Heart right ventricle (tissue), 16 donors: ENCODE measurements around the gene ATRNL1. TPM values are rescaled to one million over a fixed set of nuclear protein-coding genes. Genes with fewer than 3 reads are reported as not detected.
"Not testable (repeated sequence)": the region's sequence is repeated elsewhere in the genome, so short reads cannot be mapped to it uniquely, and the experiment has no call there.

ENCODE experiments used
- ATAC-seq, 8 donors: fragments of 200-7000 bp; cut with Tn5 transposase; one replicate each; pipeline ENCODE4 v1.9.1; 2020; ENCODE audit warnings: mild to moderate bottlenecking in 8 of 8, moderate library complexity in 8 of 8, moderate number of reproducible peaks in 1 of 8
- DNase-seq, 2 donors: peaks; one replicate each; pipeline ENCODE4 v3.0.0-alpha.2; 2020
- H3K27ac ChIP-seq, 10 donors: fragments of 200-600 bp; sonication (generic) in 2 of 10; one replicate each; pipeline versions ENCODE4 v1.5.0 to v1.8.0; 2020 to 2022; ENCODE audit warnings: mild to moderate bottlenecking in 3 of 10
- H3K27me3 ChIP-seq, 7 donors: fragments of 200-600 bp; one replicate each; pipeline ENCODE4 v1.8.0; 2021 to 2022; ENCODE audit warnings: mild to moderate bottlenecking in 2 of 7
- H3K36me3 ChIP-seq, 9 donors: fragments of 200-600 bp; sonication (generic) in 1 of 9; one replicate each; pipeline versions ENCODE4 v1.5.0 to v1.8.0; 2020 to 2022; ENCODE audit warnings: mild to moderate bottlenecking in 2 of 9
- H3K4me1 ChIP-seq, 9 donors: fragments of 200-600 bp; sonication (generic) in 1 of 9; one replicate each; pipeline versions ENCODE4 v1.5.0 to v1.8.0; 2020 to 2022; ENCODE audit warnings: mild to moderate bottlenecking in 4 of 9
- H3K4me3 ChIP-seq, 10 donors: fragments of 200-600 bp; sonication (generic) in 2 of 10; one replicate each; pipeline versions ENCODE4 v1.5.0 to v1.8.0; 2020 to 2022; ENCODE audit warnings: mild to moderate bottlenecking in 7 of 10, moderate library complexity in 2 of 10
- H3K9me3 ChIP-seq, 11 donors: fragments of 200-600 bp in 10 of 11; sonication (generic) in 2 of 11; one replicate each; pipeline versions ENCODE4 v1.5.0 to v1.8.0; 2013 to 2022; ENCODE audit warnings: mild to moderate bottlenecking in 2 of 11, control low read depth in 1 of 11, moderate library complexity in 1 of 11
- WGBS, 2 donors: extraction: QIAGEN DNeasy Blood & Tissue Kit; methylation state at CpG; one replicate each; pipeline ENCODE4 v1.1.7; 2013; ENCODE audit warnings: inconsistent platforms in 1 of 2; 5-methylcytosine and 5-hydroxymethylcytosine counted together
- intact Hi-C, 10 donors: fragments of 100-400 bp; cut with DNase I; formaldehyde crosslinking; loops; one replicate each; pipeline versions ENCODE4 v1.11.1 to v1.14.2; 2022
- polyA plus RNA-seq, 2 donors: library from polyadenylated mRNA; stranded (reverse); fragments of 200-250 nt; gene quantifications; one replicate each; pipeline ENCODE4 v1.2.3, GENCODE V29; 2013
- total RNA-seq, 10 donors: library from RNA; stranded (reverse); fragmentation: NEBNext Ultra II Directional in 3 of 10; extraction: Animal tissue kit (Norgen Biotek cat#: 25700) in 3 of 10; gene quantifications; one replicate each; pipeline versions ENCODE4 v1.2.1 to v1.2.4, GENCODE V29; 2021 to 2023
- TF ChIP-seq, protein P1 (sequence below), 9 donors: fragments of 200-600 bp; sonication (generic) in 2 of 9; IDR thresholded peaks; one replicate each; pipeline versions ENCODE4 v1.5.0 to v1.8.0; 2021 to 2022; ENCODE audit warnings: antibody characterized with exemption in 9 of 9, mild to moderate bottlenecking in 5 of 9, moderate library complexity in 1 of 9
- donor health status: Arrhythmogenic right ventricular cardiomyopathy.
- donor health status: ischemic (EF 13 %, LVEDD 7.1; RV severe dilation, severe dysfunction).
- donor health status: healthy with polysubstance abuse.
- donor health status: DM: no; HTN: yes; CAD: no.
- donor health status: DM: no; HTN: no; CAD: no.
- donor health status: ischemic (EF 25% LVEDD 6.9; RV normal size, moderate dysfunction).
- donor health status: ischemic (EF 25% LVEDD 5.7; RV mildly dilated, moderate dysfunction).
- donor health status: healthy.
- donor health status: DM: yes; HTN: yes; CAD: no.
- donor health status: Ischemic cardiomyopathy.
- donor health status: ischemic (EF 35%, LVEDD 5.7; RV mildly dilated, moderate dysfunction).
- donor health status: nonischemic (EF 11% LVEDD 7.7; RV severe dilation, severe dysfunction).
- donor health status: DM: yes; HTN: yes; CAD: no.
- donor health status: PGD.
- donor health status: ischemic (EF 29% LVEDD 5.4; RV normal size, mild dysfunction).
- donor health status: nonischemic (EF 23%, LVEDD 6.1; RV moderate dilation, normal function).

Gene ATRNL1
- total and polyA plus RNA-seq, 12 donors = 0.06 to 22.4 (median 8.1) TPM; not detected in 1

- Histone ChIP-seq H3K36me3 (no peaks in the 10 kb centered on the region), H3K27me3 (no peaks in the 10 kb centered on the region), H3K9me3 (peaks cover 0 to 14% (median 0%) of the 10 kb centered on the region in 11 donors), H3K4me3 (no peak overlapping the region), H3K27ac (no peak overlapping the region), H3K4me1 (no peaks in the 10 kb centered on the region)
- 36 to 40% methylated on average over 2 of the region's 2 CpGs for WGBS, 2 donors
- DNase-seq (no peak), ATAC-seq (no peak)
- TF ChIP-seq, protein P1, sequence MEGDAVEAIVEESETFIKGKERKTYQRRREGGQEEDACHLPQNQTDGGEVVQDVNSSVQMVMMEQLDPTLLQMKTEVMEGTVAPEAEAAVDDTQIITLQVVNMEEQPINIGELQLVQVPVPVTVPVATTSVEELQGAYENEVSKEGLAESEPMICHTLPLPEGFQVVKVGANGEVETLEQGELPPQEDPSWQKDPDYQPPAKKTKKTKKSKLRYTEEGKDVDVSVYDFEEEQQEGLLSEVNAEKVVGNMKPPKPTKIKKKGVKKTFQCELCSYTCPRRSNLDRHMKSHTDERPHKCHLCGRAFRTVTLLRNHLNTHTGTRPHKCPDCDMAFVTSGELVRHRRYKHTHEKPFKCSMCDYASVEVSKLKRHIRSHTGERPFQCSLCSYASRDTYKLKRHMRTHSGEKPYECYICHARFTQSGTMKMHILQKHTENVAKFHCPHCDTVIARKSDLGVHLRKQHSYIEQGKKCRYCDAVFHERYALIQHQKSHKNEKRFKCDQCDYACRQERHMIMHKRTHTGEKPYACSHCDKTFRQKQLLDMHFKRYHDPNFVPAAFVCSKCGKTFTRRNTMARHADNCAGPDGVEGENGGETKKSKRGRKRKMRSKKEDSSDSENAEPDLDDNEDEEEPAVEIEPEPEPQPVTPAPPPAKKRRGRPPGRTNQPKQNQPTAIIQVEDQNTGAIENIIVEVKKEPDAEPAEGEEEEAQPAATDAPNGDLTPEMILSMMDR (IDR thresholded peaks at IDR 0.05) = no peak
- intact Hi-C loops = no loop called here
Measured at GRCh38 chr10:115814542-115814941, 721.4 kb downstream of the ATRNL1 start.

GRCh38 chr10:115818012-115818411, 724.8 kb downstream of the ATRNL1 start:
- no peak for DNase-seq
- 44 to 59% methylated on average over 2 of the region's 2 CpGs for WGBS, 2 donors
- no peak for ATAC-seq
- Histone ChIP-seq H3K9me3 (peaks cover 0 to 22% (median 0%) of the 10 kb centered on the region in 11 donors), H3K4me1 (no peaks in the 10 kb centered on the region), H3K4me3 (no peak overlapping the region), H3K27ac (no peak overlapping the region), H3K27me3 (no peaks in the 10 kb centered on the region), H3K36me3 (no peaks in the 10 kb centered on the region)
- intact Hi-C loops = no loop called here
- TF ChIP-seq, protein P1 (IDR thresholded peaks at IDR 0.05) = no peak

DNA sequence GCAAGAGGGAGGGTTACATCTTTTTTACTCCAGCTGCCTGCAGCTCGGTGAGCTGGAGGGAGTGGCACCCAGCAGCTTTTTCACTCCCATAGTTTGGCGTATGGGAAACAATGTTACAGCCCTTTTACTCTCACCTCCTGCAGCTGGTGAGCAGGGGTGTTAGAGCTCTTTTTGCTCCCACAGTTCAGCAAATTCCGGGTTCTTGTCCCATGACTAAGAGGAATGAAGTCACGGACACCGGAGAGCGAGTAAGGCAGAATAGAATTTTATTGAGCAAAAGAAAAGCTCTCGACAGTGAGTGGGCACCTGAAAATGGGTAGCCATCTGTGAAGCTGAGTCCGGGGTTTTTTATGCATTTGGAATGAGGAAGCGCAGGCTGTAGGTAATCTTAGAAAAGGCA, 733.2 kb downstream of the ATRNL1 start:
- no peak for DNase-seq
- WGBS, 2 donors = 89 to 92% methylated on average over 9 of the region's 9 CpGs
- Histone ChIP-seq H3K9me3 (peaks cover 0 to 34% (median 0%) of the 10 kb centered on the region in 11 donors), H3K27me3 (no peaks in the 10 kb centered on the region), H3K36me3 (no peaks in the 10 kb centered on the region), H3K4me1 (peaks cover 0 to 15% (median 0%) of the 10 kb centered on the region in 9 donors), H3K27ac (no peak overlapping the region), H3K4me3 (no peak overlapping the region)
- TF ChIP-seq, protein P1 (IDR thresholded peaks at IDR 0.05) = no peak
- intact Hi-C loops = no loop called here
- ATAC-seq = no peak

DNA sequence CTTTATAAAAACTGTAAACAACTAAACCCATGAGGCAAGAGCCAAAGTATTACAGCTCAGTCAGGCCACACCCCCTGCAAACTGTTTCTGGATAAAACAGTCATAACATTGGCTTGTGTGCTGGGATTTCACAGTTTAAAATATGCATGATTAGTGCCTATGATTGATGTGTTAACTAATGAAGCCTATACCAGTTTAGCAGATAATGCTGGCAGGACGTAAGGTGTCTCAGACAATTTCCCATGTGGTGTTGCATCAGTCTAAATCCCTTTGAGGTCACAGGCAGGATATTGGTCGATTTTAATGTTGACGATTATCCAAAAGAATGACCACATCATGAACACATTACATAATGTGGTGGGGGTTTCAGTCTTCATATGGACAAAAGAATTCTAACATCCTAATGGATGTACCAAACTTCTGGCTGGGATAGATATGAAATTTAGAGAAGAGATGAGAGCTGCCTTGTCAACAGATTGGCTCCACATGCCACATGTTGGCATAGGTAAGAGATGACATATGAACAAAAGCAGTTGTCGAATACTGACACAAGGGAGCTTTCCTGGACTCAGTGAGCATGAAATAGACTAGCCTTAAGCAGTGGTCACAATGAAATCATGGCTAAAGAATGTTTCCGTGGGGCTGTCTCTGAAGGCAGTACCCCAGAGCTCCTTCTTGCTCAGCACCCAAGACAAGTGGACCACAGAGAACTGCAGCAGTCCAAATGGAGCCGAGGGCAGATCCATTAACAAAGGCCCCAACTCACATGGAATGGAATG, 734.3 kb downstream of the ATRNL1 start:
- intact Hi-C loops = no loop called here

GRCh38 chr10:115828182-115828581, 735.0 kb downstream of the ATRNL1 start:
- Histone ChIP-seq H3K4me1 (peaks cover 0 to 15% (median 0%) of the 10 kb centered on the region in 9 donors), H3K27ac (peak overlapping the region in 1 of 10 donors; percentile 22), H3K9me3 (peaks cover 0 to 17% (median 0%) of the 10 kb centered on the region in 11 donors)
- H3K27me3 ChIP-seq, intact Hi-C loops, DNase-seq, H3K36me3 ChIP-seq, H3K4me3 ChIP-seq: not testable (repeated sequence)
- WGBS, 2 donors = 75 to 78% methylated on average over 4 of the region's 4 CpGs
- peak in 3 of 8 donors; percentile 30 to 49 (median 38) for ATAC-seq

More for the DNA sequence above, 734.3 kb downstream of the ATRNL1 start:
- ATAC-seq (peak in 5 of 8 donors; percentile 48 to 81 (median 67)), DNase-seq (no peak)
- 75 to 76% methylated on average over 6 of the region's 6 CpGs for WGBS, 2 donors
- Histone ChIP-seq H3K4me3 (no peak overlapping the region), H3K4me1 (peaks cover 0 to 15% (median 0%) of the 10 kb centered on the region in 9 donors), H3K27me3 (no peaks in the 10 kb centered on the region), H3K36me3 (no peaks in the 10 kb centered on the region), H3K9me3 (peaks cover 0 to 25% (median 0%) of the 10 kb centered on the region in 11 donors), H3K27ac (peak overlapping the region in 1 of 10 donors; percentile 22)
- TF ChIP-seq, protein P1 (IDR thresholded peaks at IDR 0.05) = no peak
